ENCODE results near the gene FXYD6.

GRCh38 chr11:117868815-117869561 lies 7.5 kb downstream of the FXYD6 start:
- TF ChIP-seq CTCF (IDR thresholded peaks at IDR 0.05) (no peak), POLR2A (IDR thresholded peaks at IDR 0.05) (no peak)
